Kidney (tissue), 14 donors: ENCODE measurements around the gene EZH1. TPM values are rescaled to one million over a fixed set of nuclear protein-coding genes. Genes with fewer than 3 reads are reported as not detected.

ENCODE experiments used
- DNase-seq, 5 donors: peaks; one replicate each; pipeline ENCODE4 v3.0.0-alpha.2; 2013 to 2020
- FAIRE-seq: peaks from 2 replicates; lab custom pipeline; 2012; peaks lifted over from hg19 to GRCh38; lab: Jason Lieb, UNC
- H3K27ac ChIP-seq, 2 donors: one replicate each; pipeline ENCODE4 v1.7.0; 2013; ENCODE audit warnings: low read depth in 2 of 2, low read length in 2 of 2, inconsistent platforms in 1 of 2
- H3K27me3 ChIP-seq: one replicate; pipeline ENCODE4 v1.7.1; 2013; ENCODE audit warnings: low read length, inconsistent platforms; ENCODE audit not compliant: control insufficient read depth, insufficient read depth
- H3K36me3 ChIP-seq, 3 donors: one replicate each; pipeline versions ENCODE4 v1.7.0 to v1.7.1; 2013; ENCODE audit warnings: low read length in 3 of 3, control low read depth in 1 of 3, inconsistent platforms in 1 of 3; ENCODE audit not compliant: insufficient read depth in 3 of 3, control insufficient read depth in 2 of 3
- H3K4me1 ChIP-seq, 3 donors: one replicate each; pipeline versions ENCODE4 v1.7.0 to v1.7.1; 2013; ENCODE audit warnings: low read length in 3 of 3, inconsistent platforms in 1 of 3, low read depth in 1 of 3; ENCODE audit not compliant: control insufficient read depth in 2 of 3, insufficient read depth in 2 of 3
- H3K4me3 ChIP-seq, 3 donors: one replicate each; pipeline versions ENCODE4 v1.7.0 to v1.8.1; 2013; ENCODE audit warnings: low read length in 3 of 3, control low read depth in 1 of 3, inconsistent platforms in 1 of 3
- H3K9ac ChIP-seq, 3 donors: one replicate each; pipeline versions ENCODE4 v1.7.0 to v1.7.1; 2013; ENCODE audit warnings: low read length in 3 of 3, control low read depth in 1 of 3, inconsistent platforms in 1 of 3
- H3K9me3 ChIP-seq, 3 donors: one replicate each; pipeline versions ENCODE4 v1.7.0 to v1.7.1; 2013; ENCODE audit warnings: low read length in 3 of 3, control low read depth in 1 of 3, inconsistent platforms in 1 of 3; ENCODE audit not compliant: control insufficient read depth in 2 of 3, insufficient read depth in 1 of 3
- CTCF ChIP-seq: IDR thresholded peaks from 3 replicates; pipeline ENCODE4 v1.5.1; 2012; ENCODE audit warnings: mild to moderate bottlenecking, moderate library complexity, borderline replicate concordance; ENCODE audit not compliant: insufficient read depth; ENCODE audit errors: extremely low read depth
- intact Hi-C: fragments of 100-400 bp; cut with DNase I; formaldehyde crosslinking; loops from one replicate; pipeline ENCODE4 v1.11.1; 2022
- polyA plus RNA-seq: library from polyadenylated mRNA; stranded (reverse); fragments of 350-450 nt; fragmentation: Illumina TruSeq; extraction: RNeasy Lipid Tissue Mini Kit (QIAGEN cat#74804); gene quantifications from one replicate; pipeline ENCODE4 v1.2.3, GENCODE V29; 2014; ENCODE audit warnings: low read depth, low replicate concordance; ENCODE audit not compliant: insufficient read depth
- total RNA-seq: library from RNA; stranded (reverse); fragmentation: NEBNext Ultra II Directional; extraction: Animal tissue kit (Norgen Biotek cat#: 25700); gene quantifications from one replicate; pipeline ENCODE4 v1.2.1, GENCODE V29; 2021
- donor health status: control.
- donor health status: control.
- donor health status: control.
- donor health status: control.
- donor health status: control.
- donor health status: DM: yes; HTN: yes; CAD: no.
- donor health status: Normal renal cell carcinoma (clear cell type).

Gene EZH1
- total and polyA plus RNA-seq, 2 donors from 2014 or later = 20.8 to 59.2 TPM

GRCh38 chr17:42697108-42697811, 47.6 kb downstream of the EZH1 start:
- H3K4me3 ChIP-seq = no peak overlapping the region
- no peaks in the 10 kb centered on the region for H3K27me3 ChIP-seq
- intact Hi-C loops = no loop called here
- DNase-seq (no peak), FAIRE-seq (no peak)
- TF ChIP-seq CTCF = no peak
- H3K9me3 ChIP-seq = no peaks in the 10 kb centered on the region
- no peak overlapping the region for H3K27ac ChIP-seq
- H3K36me3 ChIP-seq = peaks cover 0 to 22% (median 17%) of the 10 kb centered on the region in 3 donors
- H3K4me1 ChIP-seq = no peaks in the 10 kb centered on the region
- H3K9ac ChIP-seq = no peak overlapping the region

- TF ChIP-seq CTCF = no peak
- peak in 1 of 5 donors; percentile 74 for DNase-seq
- Histone ChIP-seq H3K27ac (no peak overlapping the region), H3K4me1 (no peaks in the 10 kb centered on the region), H3K9me3 (no peaks in the 10 kb centered on the region), H3K9ac (no peak overlapping the region), H3K36me3 (peaks cover 0 to 10% (median 7%) of the 10 kb centered on the region in 3 donors), H3K27me3 (no peaks in the 10 kb centered on the region), H3K4me3 (no peak overlapping the region)
- no peak for FAIRE-seq
- intact Hi-C loops = no loop called here
These were observed 49.3 kb downstream of the EZH1 start for GRCh38 chr17:42695500-42695899.

GRCh38 chr17:42694524-42694923, 50.3 kb downstream of the EZH1 start:
- intact Hi-C loops = no loop called here
- DNase-seq (no peak), FAIRE-seq (no peak)
- no peaks in the 10 kb centered on the region for H3K4me1 ChIP-seq
- no peak overlapping the region for H3K27ac ChIP-seq
- no peak overlapping the region for H3K9ac ChIP-seq
- H3K36me3 ChIP-seq = peaks cover 0 to 7% (median 5%) of the 10 kb centered on the region in 3 donors
- no peaks in the 10 kb centered on the region for H3K27me3 ChIP-seq
- TF ChIP-seq CTCF = no peak
- H3K9me3 ChIP-seq = no peaks in the 10 kb centered on the region
- no peak overlapping the region for H3K4me3 ChIP-seq
